Ascending aorta (tissue), 2 donors: ENCODE measurements around the gene NRXN2. TPM values are rescaled to one million over a fixed set of nuclear protein-coding genes. Genes with fewer than 3 reads are reported as not detected.
A peak's percentile ranks its signal among the peaks of the same experiment; 100 is the strongest.
"Not testable (repeated sequence)": the region's sequence is repeated elsewhere in the genome, so short reads cannot be mapped to it uniquely, and the experiment has no call there.

ENCODE experiments used
- DNase-seq, 2 donors: peaks; one replicate each; pipeline ENCODE4 v3.0.0-alpha.2; 2019; ENCODE audit warnings: low spot score in 2 of 2
- H3K27ac ChIP-seq, 2 donors: fragments of 200-600 bp; sonication (generic); one replicate each; pipeline ENCODE4 v1.5.1; 2016 to 2017; ENCODE audit warnings: mild to moderate bottlenecking in 1 of 2
- H3K27me3 ChIP-seq: fragments of 200-600 bp; sonication (generic); one replicate; pipeline ENCODE4 v1.5.1; 2017
- H3K36me3 ChIP-seq, 2 donors: fragments of 200-600 bp; sonication (generic); one replicate each; pipeline ENCODE4 v1.5.1; 2016
- H3K4me1 ChIP-seq, 2 donors: fragments of 200-600 bp; sonication (generic); one replicate each; pipeline ENCODE4 v1.5.1; 2016 to 2017; ENCODE audit warnings: mild to moderate bottlenecking in 1 of 2
- H3K4me3 ChIP-seq, 2 donors: fragments of 200-600 bp; sonication (generic); one replicate each; pipeline ENCODE4 v1.5.1; 2016 to 2017; ENCODE audit warnings: mild to moderate bottlenecking in 1 of 2
- H3K9me3 ChIP-seq, 2 donors: fragments of 200-600 bp; sonication (generic); one replicate each; pipeline ENCODE4 v1.5.1; 2016
- intact Hi-C: fragments of 100-400 bp; cut with DNase I; formaldehyde crosslinking; loops from one replicate; pipeline ENCODE4 v1.15.1; 2023
- total RNA-seq: library from RNA; depleted of rRNA; stranded (reverse); fragments of >200 nt; gene quantifications from one replicate; pipeline ENCODE4 v1.1.0, GENCODE V29; 2016
- TF ChIP-seq, protein P1 (sequence below), 3 experiments: fragments of 200-600 bp in 2 of 3; fragments of 450-650 bp in 1 of 3; sonication (generic) in 2 of 3; IDR thresholded peaks; one replicate each; pipeline ENCODE4 v1.5.1; 2016 to 2019; ENCODE audit warnings: antibody characterized with exemption in 3 of 3, mild to moderate bottlenecking in 1 of 3, moderate library complexity in 1 of 3

The NRXN2 gene
- total RNA-seq, 1 donor from 2014 or later = 26.0 TPM

GRCh38 chr11:64710418-64711137 lies 12.4 kb downstream of the NRXN2 start:
- H3K27me3 ChIP-seq = peaks cover 30% of the 10 kb centered on the region
- no peaks in the 10 kb centered on the region for H3K9me3 ChIP-seq
- TF ChIP-seq, protein P1, sequence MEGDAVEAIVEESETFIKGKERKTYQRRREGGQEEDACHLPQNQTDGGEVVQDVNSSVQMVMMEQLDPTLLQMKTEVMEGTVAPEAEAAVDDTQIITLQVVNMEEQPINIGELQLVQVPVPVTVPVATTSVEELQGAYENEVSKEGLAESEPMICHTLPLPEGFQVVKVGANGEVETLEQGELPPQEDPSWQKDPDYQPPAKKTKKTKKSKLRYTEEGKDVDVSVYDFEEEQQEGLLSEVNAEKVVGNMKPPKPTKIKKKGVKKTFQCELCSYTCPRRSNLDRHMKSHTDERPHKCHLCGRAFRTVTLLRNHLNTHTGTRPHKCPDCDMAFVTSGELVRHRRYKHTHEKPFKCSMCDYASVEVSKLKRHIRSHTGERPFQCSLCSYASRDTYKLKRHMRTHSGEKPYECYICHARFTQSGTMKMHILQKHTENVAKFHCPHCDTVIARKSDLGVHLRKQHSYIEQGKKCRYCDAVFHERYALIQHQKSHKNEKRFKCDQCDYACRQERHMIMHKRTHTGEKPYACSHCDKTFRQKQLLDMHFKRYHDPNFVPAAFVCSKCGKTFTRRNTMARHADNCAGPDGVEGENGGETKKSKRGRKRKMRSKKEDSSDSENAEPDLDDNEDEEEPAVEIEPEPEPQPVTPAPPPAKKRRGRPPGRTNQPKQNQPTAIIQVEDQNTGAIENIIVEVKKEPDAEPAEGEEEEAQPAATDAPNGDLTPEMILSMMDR (IDR thresholded peaks at IDR 0.05) = no peak
- intact Hi-C loops = loop anchor here (10.0 kb wide), 1 partner anchor 336 kb away; no protein-coding TSS in a partner anchor
- no peak overlapping the region for H3K4me3 ChIP-seq
- peaks cover 0 to 3% of the 10 kb centered on the region in 2 donors for H3K4me1 ChIP-seq
- no peak overlapping the region for H3K27ac ChIP-seq
- DNase-seq = no peak
- no peaks in the 10 kb centered on the region for H3K36me3 ChIP-seq

GRCh38 chr11:64705501-64705900 lies 17.5 kb downstream of the NRXN2 start:
- TF ChIP-seq, protein P1 (IDR thresholded peaks at IDR 0.05) = no peak
- H3K36me3 ChIP-seq = no peaks in the 10 kb centered on the region
- H3K9me3 ChIP-seq = no peaks in the 10 kb centered on the region
- no peak overlapping the region for H3K27ac ChIP-seq
- peak in 1 of 2 donors; percentile 39 for DNase-seq
- no peaks in the 10 kb centered on the region for H3K4me1 ChIP-seq
- no peak overlapping the region for H3K4me3 ChIP-seq
- no peaks in the 10 kb centered on the region for H3K27me3 ChIP-seq
- intact Hi-C loops = no loop called here

DNA sequence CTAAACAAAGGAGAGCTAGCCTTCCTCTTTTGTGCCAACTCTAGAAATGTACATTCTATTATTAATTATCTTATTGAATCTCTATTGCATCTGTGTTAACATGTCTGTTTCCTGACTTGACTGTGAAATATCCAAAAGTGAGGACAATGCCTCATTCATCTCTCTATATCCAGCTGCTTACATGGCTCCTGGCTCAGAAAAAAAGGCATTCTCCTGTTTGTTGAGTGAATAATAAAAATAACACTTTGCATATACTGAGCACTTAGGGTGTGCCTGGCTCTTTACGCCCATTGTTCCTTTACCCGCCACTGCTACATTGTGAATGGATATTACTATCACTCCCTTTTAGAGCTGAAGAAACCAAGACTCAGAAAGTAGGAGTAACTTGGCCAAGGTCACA lies 19.9 kb downstream of the NRXN2 start:
- intact Hi-C loops = no loop called here
- DNase-seq = no peak
- H3K27me3 ChIP-seq = no peaks in the 10 kb centered on the region

GRCh38 chr11:64701956-64702355 lies 21.0 kb downstream of the NRXN2 start:
- H3K27ac ChIP-seq, H3K4me1 ChIP-seq, H3K4me3 ChIP-seq, H3K27me3 ChIP-seq, H3K9me3 ChIP-seq, DNase-seq, H3K36me3 ChIP-seq, intact Hi-C loops: not testable (repeated sequence)

More for the DNA sequence above, 19.9 kb downstream of the NRXN2 start:
- Histone ChIP-seq H3K36me3 (no peaks in the 10 kb centered on the region), H3K4me3 (no peak overlapping the region), H3K9me3 (no peaks in the 10 kb centered on the region), H3K27ac (no peak overlapping the region), H3K4me1 (no peaks in the 10 kb centered on the region)
- TF ChIP-seq, protein P1 (IDR thresholded peaks at IDR 0.05) = no peak

DNA sequence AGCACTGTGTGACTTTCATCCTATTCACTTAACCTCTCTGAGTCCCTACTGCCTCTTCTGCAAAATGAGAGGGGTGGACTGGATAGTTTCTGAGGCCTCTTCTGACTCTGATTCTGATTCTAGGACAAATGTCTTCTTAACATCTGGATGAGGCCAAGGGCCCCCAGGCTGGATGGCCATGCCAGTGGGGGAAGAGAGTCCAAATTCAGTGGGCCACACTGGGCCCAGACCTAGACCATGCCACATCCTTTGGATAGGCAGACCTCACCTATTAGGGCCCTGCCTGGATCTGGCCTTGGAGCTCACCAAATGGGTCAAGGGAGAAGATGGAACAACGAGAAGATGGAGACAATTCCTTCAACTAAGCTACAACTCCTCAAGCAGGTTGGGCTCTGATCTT lies 24.6 kb downstream of the NRXN2 start:
- Histone ChIP-seq H3K27me3 (no peaks in the 10 kb centered on the region), H3K9me3 (no peaks in the 10 kb centered on the region), H3K36me3 (no peaks in the 10 kb centered on the region), H3K27ac (no peak overlapping the region), H3K4me3 (no peak overlapping the region), H3K4me1 (no peaks in the 10 kb centered on the region)
- intact Hi-C loops = no loop called here
- TF ChIP-seq, protein P1 (IDR thresholded peaks at IDR 0.05) = no peak
- DNase-seq = no peak

- Histone ChIP-seq H3K36me3 (no peaks in the 10 kb centered on the region), H3K4me1 (no peaks in the 10 kb centered on the region), H3K4me3 (no peak overlapping the region), H3K9me3 (no peaks in the 10 kb centered on the region), H3K27ac (no peak overlapping the region), H3K27me3 (no peaks in the 10 kb centered on the region)
- intact Hi-C loops = no loop called here
- no peak for DNase-seq
- TF ChIP-seq, protein P1 (IDR thresholded peaks at IDR 0.05) = no peak
Measured at GRCh38 chr11:64697663-64698375, 25.2 kb downstream of the NRXN2 start.
